ENCODE data around the gene CDKL2.
"Not testable (repeated sequence)": the region's sequence is repeated elsewhere in the genome, so short reads cannot be mapped to it uniquely, and the experiment has no call there.

The CDKL2 gene

DNA sequence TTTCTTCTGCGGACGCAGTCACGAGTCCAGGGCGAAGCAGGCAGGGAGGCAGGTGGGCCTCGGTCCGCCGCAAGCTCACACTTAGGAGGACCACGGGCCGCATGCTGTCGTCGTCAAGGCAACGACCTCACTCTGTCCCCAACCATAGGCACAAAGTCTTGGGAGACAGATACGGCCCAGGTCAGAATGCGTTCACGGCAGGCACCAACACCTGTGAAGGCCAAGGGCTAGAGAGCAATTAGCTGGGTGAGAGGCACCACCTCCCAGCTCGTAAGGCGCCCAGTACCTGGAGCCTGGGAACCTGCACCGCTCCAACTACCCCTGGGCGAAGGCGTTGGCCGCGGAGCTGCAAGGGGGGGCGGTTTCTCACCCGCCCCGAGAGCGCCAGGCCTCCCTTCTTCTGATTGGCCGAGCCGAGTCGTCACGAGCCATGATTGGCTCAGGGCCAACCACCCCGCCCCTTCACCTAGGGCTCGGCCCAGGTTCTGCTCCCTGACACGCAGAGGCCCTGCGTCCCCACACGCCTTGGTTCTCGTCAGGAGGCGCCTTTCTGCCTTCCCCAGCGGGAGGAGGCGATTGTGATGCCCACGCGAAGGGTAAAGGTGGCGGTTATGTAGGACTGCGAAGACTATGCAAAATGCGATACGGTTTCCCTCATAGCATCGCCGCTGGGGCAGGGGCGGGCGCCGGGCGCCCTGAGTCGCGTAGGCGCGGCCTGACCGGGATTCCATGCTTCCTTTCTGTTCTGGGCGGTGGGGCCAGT lies at the start of gene CDKL2:
TSS of gene CDKL2 (minus strand) at position 355 of the 763 bp plus-strand sequence. CDS start 4,540 bp downstream, outside the sequence.
- DNase-seq, result peak; percentile 91

DNA sequence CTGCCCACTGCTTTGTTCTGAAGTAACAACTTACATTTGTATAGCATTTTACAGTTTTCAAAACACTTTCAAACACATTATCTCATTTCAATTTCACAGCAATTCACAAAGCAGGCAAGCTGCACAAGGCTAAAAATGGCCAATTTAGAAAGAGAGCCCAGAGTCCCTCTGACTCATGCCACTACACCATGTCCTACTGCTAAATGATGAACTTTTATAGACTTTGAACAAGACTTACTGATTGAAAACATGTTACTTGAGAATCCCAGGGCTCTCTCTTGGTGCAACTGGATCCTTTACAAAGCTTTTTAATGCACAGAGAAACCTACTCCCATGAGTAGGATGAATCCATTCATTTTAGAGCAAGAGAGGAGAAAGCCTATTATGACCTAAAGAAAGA lies 48.6 kb upstream of the CDKL2 start:
- no peak for DNase-seq

DNA sequence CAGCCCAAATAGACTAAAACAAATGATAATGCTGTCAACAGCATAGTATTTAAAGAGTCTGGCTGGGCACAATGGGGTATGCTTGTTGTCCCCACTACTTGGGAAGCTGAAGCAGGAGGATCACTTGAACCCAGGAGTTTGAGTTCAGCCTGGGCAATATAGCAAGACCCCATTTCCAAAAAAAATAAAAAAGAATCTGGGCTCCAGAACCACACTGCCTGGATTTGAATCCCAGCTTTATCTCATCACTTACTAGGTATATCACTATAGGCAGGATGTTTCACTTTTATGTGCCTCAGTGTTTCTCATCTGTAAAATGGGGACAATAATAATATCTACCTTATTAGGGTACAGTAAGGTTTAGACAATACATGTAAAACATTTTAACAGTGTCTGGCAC lies 48.1 kb upstream of the CDKL2 start:
- DNase-seq, result no peak

DNA sequence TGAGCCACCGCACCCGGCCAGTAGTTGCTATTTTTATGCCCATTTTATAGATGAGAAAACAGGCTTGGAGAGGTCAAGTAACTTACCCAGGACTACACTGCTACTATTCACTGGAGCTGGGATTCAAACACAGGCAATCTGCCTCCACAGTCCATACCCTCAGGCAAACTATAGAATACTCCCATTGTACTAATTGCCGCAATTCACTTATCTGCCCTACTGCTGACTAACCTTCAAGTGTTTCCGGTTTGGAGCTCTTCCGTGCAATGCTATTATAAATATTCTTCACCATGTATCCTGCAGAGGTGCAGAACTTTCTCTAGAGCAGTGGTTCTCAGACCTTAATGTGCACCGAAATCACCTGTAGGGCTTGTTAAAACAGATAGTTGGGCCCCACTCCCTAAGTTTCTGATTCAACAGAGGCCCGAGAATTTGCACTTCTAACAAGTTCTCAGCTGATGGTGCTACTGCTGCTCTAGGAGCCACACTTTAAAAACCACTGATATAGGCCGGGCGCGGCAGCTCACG lies 44.7 kb upstream of the CDKL2 start:
- no peak for DNase-seq

DNA sequence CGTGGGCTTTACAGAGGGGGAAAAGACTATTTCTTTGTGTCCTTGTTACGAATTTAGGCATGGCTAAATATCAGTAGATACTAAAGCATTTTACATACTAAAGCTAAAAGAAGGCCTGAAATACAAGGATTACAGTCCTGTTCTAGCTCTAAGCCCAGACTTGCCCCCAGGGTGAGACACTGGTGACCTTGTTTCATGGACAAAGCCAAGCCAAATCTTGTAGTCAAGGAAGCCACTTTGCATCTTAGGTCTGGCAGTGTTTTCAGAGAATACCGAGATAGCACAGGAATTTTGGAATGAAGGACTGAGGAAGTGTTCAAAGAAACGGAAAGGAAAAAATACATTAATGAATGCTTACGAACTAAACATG lies 43.6 kb upstream of the CDKL2 start:
- DNase-seq, result no peak

DNA sequence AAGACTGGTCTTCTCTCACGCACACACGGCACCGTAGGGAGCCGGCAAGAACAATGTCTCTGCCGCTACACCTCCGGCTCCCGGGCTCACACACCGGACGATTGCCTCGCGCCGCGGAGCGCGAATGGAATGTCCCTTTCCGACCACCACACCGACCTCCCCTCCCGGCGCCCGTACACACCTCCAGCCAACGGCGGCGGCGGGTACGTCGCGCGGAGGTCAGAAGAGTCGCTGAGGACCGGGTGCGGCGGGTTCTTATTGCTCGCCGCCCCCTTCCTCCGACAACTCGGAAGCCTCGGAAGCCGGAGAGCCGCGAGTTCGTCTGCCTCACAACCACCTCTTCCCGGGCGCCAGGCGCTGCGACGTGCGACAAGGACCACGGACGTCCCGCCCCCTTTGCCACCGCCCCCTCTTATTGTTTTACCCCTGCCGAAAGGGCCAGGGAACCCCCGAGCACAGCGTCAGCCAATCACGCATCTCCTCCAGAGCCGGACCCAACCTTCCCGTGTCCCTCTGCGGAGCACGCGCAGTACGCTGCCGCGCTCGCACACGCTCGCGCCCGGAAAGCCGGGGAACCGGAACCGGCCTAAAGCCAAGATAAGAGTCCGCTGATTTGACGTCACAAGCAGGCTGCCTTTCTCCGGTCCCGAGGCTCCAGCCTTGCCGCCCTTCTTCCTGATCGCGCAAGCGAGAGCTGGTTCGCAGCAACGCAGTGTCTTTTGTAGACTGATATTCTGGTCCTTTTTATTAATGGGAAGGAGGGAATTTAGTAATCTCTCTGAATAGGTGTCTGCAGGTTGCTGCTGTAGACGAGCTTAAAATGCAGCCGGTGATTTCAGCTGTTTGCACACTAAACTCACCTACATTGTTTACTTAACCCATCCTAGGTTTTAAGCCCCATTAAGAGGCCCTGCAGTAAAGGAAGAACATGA lies 43.0 kb upstream of the CDKL2 start, which contains the start of gene G3BP2:
TSS of gene G3BP2 (minus strand) at position 385 of the 932 bp plus-strand sequence. CDS start 11,386 bp downstream, outside the sequence.
- DNase-seq, result peak; percentile 98

DNA sequence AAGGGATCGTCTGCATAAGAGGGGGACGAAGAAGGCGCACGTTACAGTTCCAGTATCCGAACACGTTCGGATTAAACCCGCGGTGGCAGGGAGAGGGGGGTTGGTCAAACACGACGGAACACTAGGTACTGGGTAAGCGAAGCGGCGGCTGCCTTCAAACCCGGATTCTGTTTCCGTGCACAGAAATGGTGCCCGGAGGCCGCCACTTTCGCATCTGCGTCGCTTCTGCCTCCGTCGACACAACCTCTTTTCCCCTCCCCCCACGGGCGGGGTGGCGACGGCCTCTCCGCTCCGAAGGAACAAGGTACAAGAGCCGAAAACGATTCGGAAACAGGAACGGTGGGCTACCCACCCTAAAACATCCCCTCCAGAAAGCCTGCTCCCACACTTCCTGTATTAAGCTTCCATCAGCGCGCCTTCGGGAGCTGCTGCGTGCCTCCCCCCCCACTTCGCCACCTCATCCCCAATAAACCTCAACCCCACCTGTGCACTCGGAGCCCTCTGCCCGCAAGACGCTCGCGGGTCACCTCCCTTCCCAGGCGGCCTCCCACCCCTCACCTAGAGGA lies 42.2 kb upstream of the CDKL2 start:
- DNase-seq, result peak; percentile 84

DNA sequence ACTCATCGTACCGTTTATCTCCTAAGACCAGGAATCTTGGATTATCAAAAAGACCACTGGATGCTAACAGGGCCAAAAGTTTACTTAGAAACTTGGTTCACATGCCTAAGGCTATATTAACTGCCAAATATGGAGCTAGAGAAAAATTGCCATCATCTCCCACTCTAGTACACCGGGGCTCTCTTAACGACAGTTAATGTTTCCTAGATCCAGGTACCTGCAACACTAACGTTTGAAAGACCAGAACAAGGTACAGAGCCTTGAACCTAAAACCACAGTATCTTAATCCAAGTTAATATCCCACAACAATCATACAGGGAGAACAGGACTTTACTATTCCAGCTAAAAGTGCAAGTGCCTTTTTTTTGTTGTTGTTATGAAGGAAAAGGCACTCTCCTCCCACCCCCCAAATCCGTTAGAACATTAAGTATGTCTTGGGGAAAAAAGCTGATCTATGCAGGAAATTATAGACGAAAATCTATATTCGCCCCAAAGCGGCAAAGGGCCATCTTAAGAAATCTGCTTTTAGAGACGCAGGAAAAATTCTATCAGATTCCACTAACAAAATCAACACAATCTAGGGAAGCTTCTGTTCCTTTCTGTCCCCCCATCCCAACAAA lies 41.6 kb upstream of the CDKL2 start:
- no peak for DNase-seq

DNA sequence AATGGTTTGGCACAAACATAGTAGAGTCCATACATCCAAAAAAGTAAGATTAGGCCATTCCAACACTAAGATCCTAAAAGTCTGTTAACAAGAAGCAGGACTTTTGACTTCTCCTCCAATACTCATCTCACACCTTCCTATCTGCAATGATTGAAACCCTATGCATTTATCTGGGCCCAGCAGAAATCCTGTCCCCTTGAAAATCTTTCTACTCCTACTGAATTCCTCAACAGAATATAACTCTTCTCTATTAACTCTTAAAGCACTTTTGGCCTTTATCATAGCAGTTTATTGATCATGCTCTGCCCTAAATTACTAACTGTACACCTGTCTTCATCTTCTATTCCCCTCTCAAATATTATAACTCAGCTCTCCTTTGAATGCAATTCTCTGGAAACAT lies 38.3 kb upstream of the CDKL2 start:
- DNase-seq, result no peak

DNA sequence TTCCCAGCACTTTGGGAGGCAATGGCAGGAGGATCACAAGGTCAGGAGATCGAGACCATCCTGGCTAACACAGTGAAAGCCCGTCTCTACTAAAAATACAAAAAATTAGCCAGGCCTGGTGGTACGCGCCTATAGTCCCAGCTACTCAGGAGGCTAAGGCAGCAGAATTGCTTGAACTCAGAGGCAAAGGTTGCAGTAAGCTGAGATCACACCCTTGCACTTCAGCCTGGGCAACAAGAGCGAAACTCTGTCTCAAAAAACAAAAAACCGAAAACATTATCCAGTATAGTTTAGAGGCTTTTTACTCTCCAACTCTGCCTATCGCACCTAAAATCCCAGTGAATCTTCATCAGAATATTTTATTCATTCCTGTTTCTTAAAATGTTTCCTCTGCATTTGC lies 37.3 kb upstream of the CDKL2 start:
- DNase-seq, result not testable (repeated sequence)

DNA sequence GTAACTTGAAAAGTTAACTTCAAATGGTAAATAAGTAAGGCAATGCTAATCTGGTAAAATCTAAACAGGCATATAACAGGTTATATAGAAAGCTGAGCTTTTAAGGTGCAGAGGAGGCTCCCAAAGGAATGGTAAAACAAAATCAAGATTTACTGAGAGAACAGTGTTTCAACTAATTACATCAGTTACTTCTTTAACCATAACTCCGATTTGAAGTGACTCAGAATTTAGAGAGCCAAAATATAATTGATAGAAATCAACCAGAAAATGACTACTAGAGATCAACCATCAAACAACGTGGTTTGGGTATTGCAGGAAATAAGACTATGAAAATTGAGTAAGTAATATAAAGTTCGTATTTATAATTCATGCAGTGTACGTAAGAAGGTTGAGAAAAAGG lies 36.0 kb upstream of the CDKL2 start:
- DNase-seq, result no peak

DNA sequence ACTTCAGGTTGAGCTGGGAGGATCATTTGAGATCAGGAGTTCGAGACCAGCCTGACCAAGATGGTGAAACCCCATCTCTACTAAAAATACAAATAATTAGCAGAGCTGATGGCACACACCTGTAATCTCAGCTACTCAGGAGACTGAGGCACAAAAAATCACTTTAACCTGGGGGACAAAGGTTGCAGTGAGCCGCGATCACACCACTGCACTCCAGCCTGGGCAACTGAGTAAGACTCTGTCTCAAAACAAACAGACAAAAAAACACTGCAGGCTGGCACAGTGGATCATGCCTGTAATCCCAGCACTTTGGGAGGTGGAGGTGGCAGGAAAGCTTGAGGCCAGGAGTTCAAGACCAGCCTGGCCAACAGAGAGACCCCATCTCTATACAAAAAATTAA lies 34.3 kb upstream of the CDKL2 start:
- DNase-seq, result not testable (repeated sequence)

DNA sequence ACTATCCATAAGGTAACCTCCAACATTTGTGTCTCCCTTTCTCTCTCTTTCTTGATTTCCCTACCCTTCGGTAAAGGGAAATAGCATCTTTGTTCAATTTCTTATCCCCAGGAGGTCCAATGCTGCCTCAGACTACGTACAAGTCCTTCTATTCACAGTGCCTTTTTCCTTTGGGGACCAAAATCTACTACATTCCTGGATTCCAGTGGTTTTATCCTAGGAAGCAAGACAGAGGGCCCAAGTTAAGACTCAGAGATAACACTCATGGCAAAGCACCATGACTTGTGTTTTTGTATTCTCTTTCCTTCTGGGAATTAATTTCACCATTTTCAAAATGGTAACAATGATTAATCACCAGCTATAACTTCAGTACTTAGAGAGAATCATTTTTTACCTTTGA lies 32.3 kb upstream of the CDKL2 start:
- DNase-seq, result no peak

DNA sequence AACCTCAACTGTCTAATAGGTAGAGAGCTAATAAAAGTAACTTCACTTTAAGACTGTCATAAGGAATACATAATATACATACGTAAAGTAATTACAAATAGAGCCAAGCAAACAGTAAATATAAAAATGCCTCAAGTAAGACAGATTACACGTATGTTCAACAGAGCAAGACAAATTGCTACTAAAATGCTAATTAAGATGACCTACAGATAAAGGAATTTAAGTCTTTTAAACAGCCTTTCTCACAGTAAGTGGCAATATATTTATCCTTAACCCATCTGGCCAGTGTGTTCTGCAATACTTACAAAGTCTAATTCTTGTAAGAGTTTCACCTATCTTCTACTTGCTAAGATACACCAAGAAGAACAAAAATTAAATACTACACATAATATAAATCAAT lies 30.2 kb upstream of the CDKL2 start:
- DNase-seq, result no peak

DNA sequence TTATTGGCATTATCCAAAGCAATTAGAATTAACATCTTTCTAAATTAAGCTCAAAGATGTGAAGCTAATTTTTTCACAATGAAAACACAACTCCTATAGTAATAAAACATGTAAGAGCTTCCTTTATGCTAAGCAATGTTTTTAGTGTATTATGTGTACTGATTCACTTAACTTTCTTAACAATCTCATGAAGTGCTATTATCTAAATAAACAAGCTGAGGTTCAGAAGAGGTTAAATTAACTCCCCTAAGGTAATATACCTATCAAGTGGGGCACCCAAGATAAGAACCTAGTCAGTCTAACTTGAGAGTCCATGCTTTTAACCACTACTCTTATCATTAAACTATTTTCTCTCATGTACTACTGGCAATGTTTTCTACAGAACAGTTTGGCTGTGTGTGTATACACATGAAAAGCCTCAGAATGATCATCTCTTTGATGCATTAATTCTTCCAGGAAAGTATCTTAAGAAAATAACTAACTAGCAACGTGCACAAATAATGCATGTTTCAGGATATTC lies 29.2 kb upstream of the CDKL2 start:
- DNase-seq, result no peak

DNA sequence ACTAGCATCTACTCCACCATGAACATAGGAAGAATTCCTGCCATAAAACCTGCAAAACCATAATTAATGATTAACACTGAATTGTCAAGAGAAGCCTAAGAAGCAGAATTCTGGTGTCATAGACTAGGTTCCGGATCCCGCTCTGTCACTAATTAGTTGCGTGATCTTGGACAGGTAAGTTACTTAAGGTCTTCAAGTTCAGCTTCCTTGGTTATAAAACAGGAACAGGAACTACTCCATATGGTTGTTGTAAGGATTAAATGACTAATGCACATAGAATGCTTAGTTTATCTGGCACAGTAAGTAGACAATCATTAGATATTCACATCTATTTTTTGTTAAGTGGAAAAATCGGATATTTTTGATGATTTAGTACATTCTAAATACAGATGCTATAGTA lies 28.5 kb upstream of the CDKL2 start:
- DNase-seq, result no peak

DNA sequence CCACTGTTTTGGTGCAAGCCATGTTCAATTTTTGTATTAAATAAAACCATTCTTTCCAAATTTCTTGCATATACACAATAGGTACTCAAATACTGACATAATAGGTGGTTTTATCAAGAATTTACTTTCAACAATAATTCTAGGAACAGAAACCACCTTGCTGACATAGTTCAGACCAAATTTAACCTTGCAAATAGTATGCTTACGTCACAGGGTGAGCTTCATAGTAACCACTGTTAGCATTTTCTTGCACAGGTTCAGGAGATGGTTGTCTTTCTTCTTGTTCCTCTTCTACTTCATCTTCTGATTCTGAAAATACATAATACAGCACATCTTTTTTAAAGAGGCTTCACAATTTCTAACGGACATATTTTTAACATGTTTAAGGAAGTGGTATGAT lies 25.2 kb upstream of the CDKL2 start:
- no peak for DNase-seq

DNA sequence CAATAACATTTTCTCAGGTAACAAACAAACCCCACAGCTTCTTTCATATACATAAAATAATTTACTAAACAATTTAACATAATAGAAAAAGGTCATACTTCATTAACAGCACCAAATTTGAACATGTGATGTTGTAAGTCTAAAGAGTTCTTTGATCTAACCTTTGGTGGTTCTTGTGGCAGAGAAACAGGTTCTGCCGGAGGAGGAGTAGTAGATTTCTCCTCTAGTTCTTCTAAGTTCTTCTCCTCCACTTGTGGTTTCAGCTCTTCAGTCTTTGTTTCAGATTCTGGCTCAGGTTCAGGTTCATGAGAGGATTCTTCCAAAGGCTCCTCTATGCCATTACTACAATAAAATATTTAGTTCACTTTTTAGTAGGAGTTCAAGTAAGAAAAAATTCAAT lies 24.6 kb upstream of the CDKL2 start:
- no peak for DNase-seq

DNA sequence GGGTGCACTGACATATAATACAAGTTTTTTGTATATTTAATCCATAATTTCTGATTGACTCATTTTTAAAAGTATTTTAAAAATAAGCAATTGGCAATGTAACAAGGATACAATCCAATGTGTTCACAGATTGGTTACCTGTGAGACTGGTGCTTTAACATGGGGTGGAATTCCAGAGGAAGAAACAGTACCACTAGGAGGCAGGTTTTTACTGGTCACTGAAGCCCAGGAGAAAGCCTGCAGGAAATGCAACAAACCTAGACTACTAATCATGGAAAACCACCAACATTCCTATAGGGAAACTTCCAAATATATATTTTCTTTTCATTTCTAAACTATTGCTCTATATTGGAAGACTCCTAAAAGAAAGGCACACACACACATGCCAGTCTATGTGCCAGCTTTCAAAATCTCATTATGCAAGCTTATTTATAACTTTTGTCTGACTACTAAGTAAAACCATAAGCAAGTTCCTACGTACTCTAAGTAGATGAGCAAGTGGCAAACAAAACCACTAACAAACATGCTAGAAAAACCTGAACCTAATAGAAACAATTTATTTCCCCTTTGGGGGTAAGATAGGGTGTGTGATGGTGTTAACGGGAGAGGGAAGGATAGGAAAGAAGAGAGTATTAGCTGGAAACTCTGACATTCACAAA lies 23.6 kb upstream of the CDKL2 start:
- DNase-seq, result no peak

DNA sequence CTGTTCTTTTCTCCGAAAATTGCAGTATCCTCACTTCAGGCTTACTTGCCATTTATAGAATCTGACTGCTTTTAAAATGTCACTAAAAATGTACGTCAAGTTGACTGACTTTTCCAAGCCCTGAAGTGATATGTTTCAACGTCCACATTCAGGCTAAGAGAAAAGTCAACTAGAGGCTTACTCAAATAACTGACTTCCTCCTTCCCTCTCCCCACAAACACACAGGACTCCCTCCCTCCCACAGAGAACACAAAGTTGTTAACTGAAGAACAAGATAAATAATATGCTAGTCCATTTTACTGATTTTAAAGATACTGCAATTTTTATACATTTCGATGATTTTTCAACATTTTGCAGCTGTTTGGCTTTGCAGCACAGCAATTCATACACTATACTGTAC lies 13.8 kb upstream of the CDKL2 start:
- no peak for DNase-seq

DNA sequence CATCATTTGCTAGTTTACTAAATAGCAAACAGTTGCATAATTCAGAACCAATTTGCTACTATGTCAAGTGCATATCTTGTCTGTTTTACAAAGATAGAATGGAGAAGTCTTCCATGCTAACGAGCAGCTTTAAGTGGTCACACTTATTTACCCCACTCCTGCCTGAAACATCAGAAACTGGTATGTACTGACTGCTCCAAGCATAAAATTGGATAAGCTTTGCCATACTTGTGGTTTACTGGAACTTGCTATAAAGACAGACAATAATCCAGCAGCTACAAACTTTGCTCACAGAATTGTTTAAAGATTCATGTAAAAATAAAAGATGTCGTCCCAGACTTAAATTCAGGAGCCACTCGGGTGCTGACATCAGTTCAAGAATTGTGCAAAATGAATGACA lies 13.3 kb upstream of the CDKL2 start:
- no peak for DNase-seq

DNA sequence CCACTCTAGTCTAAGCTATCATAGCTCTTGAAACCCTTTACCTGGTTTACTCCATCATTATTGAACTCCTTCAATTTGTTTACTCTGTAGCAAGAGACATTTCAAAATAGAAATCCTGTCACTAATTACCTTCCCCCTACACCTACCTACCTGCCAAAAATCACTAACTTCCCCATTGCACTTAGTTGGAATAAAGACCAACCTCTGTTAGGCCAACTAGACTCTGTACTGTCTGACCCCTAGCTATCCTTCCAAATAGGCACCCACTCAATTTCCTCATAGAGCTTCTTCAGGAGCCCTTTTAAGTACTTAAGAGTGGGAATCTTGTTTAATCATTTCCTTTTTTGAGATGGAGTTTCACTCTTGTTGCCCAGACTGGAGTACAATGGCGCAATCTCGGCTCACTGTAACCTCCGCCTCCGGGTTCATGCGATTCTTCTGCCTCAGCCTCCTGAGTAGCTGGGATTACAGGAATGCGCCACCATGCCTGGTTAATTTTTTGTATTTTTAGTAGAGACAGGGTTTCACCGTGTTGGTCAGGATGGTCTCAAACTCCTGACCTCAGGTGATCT lies 8.9 kb upstream of the CDKL2 start:
- DNase-seq, result no peak
